Esophagus muscularis mucosa (tissue), 4 donors: ENCODE data around the gene DNTTIP2. TPM values are rescaled to one million over a fixed set of nuclear protein-coding genes. Genes with fewer than 3 reads are reported as not detected.

ENCODE experiments used
- DNase-seq: peaks from one replicate; pipeline ENCODE4 v3.0.0-alpha.2; 2017; ENCODE audit errors: extremely low spot score
- H3K27ac ChIP-seq, 4 donors: fragments of 200-600 bp; sonication (generic); replicated peaks in 1 of 4; 1 replicate in 3 of 4; 2 replicates in 1 of 4; pipeline ENCODE4 v1.5.1; 2016 to 2019; ENCODE audit warnings: mild to moderate bottlenecking in 1 of 4
- H3K27me3 ChIP-seq, 4 donors: fragments of 200-600 bp; sonication (generic); one replicate each; pipeline versions ENCODE4 v1.5.1 to v1.6.0; 2016 to 2019
- H3K36me3 ChIP-seq, 4 donors: fragments of 200-600 bp; sonication (generic); one replicate each; pipeline ENCODE4 v1.5.1; 2016 to 2019
- H3K4me1 ChIP-seq, 4 donors: fragments of 200-600 bp; sonication (generic); one replicate each; pipeline ENCODE4 v1.5.1; 2016 to 2019
- H3K4me3 ChIP-seq, 4 donors: fragments of 200-600 bp; sonication (generic); 1 replicate in 2 of 4; 2 replicates in 2 of 4; pipeline ENCODE4 v1.5.1; 2016 to 2019; ENCODE audit warnings: mild to moderate bottlenecking in 4 of 4, moderate library complexity in 1 of 4
- H3K9me3 ChIP-seq, 4 donors: fragments of 200-600 bp; sonication (generic); 1 replicate in 3 of 4; 2 replicates in 1 of 4; pipeline ENCODE4 v1.5.1; 2016 to 2019
- EP300 ChIP-seq: sonication (generic); formaldehyde crosslinking; IDR thresholded peaks from one replicate; pipeline ENCODE4 v1.6.1; 2017; ENCODE audit warnings: antibody characterized with exemption
- POLR2A ChIP-seq: fragments of 450-650 bp; IDR thresholded peaks from one replicate; pipeline ENCODE4 v1.6.1; 2017; ENCODE audit warnings: antibody characterized with exemption, moderate library complexity, mild to moderate bottlenecking, low read depth
- POLR2AphosphoS5 ChIP-seq, 2 donors: sonication (generic); formaldehyde crosslinking; IDR thresholded peaks; one replicate each; pipeline ENCODE4 v1.6.1; 2017; ENCODE audit warnings: antibody characterized with exemption in 2 of 2
- WGBS: methylation state at CpG from one replicate; pipeline ENCODE4 v1.1.5; 2018; 5-methylcytosine and 5-hydroxymethylcytosine counted together
- intact Hi-C: fragments of 100-400 bp; cut with DNase I; formaldehyde crosslinking; loops from one replicate; pipeline ENCODE4 v1.15.1; 2023
- total RNA-seq, 4 donors: library from RNA; depleted of rRNA; stranded (reverse); fragments of >200 nt; gene quantifications; one replicate each; pipeline versions ENCODE4 v1.1.0 to v1.2.1, GENCODE V29; 2016
- TF ChIP-seq, protein P1 (sequence below), 3 experiments: fragments of 200-600 bp in 2 of 3; fragments of 450-650 bp in 1 of 3; sonication (generic) in 2 of 3; IDR thresholded peaks; one replicate each; pipeline ENCODE4 v1.5.1; 2017 to 2019; ENCODE audit warnings: antibody characterized with exemption in 3 of 3, mild to moderate bottlenecking in 2 of 3, moderate library complexity in 1 of 3

The DNTTIP2 gene
- total RNA-seq, 4 donors from 2014 or later = 23.3 to 43.4 (median 31.4) TPM

DNA sequence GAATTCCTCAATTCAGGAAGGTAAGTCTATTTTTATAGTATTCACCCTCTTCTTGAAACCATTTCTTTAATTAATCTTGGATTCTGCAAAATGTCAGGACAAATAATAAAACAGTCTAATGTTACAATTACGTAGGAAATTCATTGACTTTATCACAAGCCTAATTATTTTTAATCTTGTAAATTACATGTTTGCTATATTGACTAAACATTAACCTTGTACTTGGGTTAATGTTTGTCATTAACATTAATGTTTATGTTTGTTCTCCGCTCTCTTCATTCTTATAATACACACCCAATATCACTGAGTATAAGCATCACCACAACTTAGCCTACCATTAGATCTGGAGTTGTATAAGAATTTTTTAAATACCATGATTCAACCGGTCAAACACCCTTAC lies 27.5 kb upstream of the DNTTIP2 start:
- no peak for DNase-seq
- H3K4me3 ChIP-seq = no peak overlapping the region
- WGBS = 93% methylated on average over 3 of the region's 3 CpGs
- H3K9me3 ChIP-seq = peaks cover 0 to 7% (median 0%) of the 10 kb centered on the region in 4 donors
- intact Hi-C loops = no loop called here
- TF ChIP-seq POLR2A (no peak), POLR2AphosphoS5 (IDR thresholded peaks at IDR 0.05) (no peak), EP300 (no peak)
- TF ChIP-seq, protein P1, sequence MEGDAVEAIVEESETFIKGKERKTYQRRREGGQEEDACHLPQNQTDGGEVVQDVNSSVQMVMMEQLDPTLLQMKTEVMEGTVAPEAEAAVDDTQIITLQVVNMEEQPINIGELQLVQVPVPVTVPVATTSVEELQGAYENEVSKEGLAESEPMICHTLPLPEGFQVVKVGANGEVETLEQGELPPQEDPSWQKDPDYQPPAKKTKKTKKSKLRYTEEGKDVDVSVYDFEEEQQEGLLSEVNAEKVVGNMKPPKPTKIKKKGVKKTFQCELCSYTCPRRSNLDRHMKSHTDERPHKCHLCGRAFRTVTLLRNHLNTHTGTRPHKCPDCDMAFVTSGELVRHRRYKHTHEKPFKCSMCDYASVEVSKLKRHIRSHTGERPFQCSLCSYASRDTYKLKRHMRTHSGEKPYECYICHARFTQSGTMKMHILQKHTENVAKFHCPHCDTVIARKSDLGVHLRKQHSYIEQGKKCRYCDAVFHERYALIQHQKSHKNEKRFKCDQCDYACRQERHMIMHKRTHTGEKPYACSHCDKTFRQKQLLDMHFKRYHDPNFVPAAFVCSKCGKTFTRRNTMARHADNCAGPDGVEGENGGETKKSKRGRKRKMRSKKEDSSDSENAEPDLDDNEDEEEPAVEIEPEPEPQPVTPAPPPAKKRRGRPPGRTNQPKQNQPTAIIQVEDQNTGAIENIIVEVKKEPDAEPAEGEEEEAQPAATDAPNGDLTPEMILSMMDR (IDR thresholded peaks at IDR 0.05) = no peak
- no peak overlapping the region for H3K27ac ChIP-seq
- H3K36me3 ChIP-seq = peaks cover 0 to under 1% (median 0%) of the 10 kb centered on the region in 4 donors
- H3K4me1 ChIP-seq = peaks cover 13 to 29% (median 23%) of the 10 kb centered on the region in 4 donors
- H3K27me3 ChIP-seq = no peaks in the 10 kb centered on the region

DNA sequence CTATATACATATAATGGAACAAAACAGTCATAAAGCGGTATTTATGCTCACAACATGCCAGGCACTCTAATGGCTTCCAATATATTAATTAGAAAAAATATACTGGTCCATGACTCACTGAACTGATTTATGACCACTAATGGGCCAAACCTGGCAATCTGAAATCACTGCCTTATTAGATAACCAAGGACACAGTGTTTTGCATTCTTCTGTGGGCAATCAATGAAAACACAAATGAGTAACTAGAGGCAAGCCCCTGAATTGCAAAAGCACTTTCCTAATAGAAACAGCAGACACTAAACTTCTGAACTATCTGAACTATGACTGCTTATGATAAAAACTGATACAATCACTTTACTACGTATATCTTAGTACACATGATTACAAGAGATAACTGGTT lies 26.7 kb upstream of the DNTTIP2 start:
- TF ChIP-seq, protein P1 (IDR thresholded peaks at IDR 0.05) = no peak
- TF ChIP-seq EP300 (no peak), POLR2A (no peak), POLR2AphosphoS5 (IDR thresholded peaks at IDR 0.05) (no peak)
- H3K27me3 ChIP-seq = no peaks in the 10 kb centered on the region
- WGBS = 93% methylated on average over 2 of the region's 2 CpGs
- peaks cover 13 to 29% (median 23%) of the 10 kb centered on the region in 4 donors for H3K4me1 ChIP-seq
- H3K27ac ChIP-seq = no peak overlapping the region
- no peak overlapping the region for H3K4me3 ChIP-seq
- intact Hi-C loops = no loop called here
- H3K36me3 ChIP-seq = peaks cover 0 to 8% (median 3%) of the 10 kb centered on the region in 4 donors
- peaks cover 0 to 2% (median 0%) of the 10 kb centered on the region in 4 donors for H3K9me3 ChIP-seq
- no peak for DNase-seq

DNA sequence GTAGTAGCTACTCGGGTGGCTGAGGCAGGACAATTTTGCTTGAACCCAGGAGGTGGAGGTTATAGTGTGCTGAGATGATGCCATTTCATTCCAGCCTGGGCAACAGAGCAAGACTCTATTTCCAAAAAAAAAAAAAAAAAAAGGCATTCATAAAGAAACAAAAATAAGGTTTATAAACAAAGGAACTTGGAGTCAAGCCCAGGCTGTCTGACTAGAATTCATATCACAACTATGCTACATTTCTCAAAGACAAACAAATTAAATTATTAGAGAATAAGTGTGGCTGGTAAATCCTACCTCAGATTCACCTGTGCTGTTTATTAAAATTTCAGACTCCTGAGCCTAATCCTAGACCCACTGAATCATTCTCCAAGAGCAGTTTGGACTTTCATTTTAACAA lies 26.0 kb upstream of the DNTTIP2 start:
- WGBS = 81% methylated on average over 1 of the region's 1 CpG
- intact Hi-C loops = no loop called here

DNA sequence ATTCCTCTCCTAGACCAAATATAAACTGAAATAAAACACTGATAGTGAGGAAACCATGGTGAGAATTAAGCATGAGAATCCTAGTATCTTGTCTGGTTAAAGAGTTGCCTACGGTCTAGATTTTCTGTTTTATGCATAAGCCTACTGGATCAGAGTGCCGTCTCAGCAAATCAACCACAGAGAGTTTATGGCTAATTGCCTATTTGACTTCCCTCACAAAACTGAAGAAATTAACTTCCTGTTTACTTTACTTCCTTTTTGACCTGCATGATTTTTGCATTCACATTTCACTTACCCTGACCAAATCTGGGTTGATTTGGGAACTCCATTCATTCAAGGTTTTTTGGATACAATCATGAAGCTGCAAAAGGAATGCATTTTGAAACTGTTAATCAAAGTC lies 25.2 kb upstream of the DNTTIP2 start:
- WGBS = 67% methylated on average over 2 of the region's 2 CpGs
- H3K4me3 ChIP-seq = no peak overlapping the region
- no peaks in the 10 kb centered on the region for H3K9me3 ChIP-seq
- H3K4me1 ChIP-seq = peaks cover 13 to 28% (median 21%) of the 10 kb centered on the region in 4 donors
- TF ChIP-seq POLR2A (no peak), EP300 (no peak), POLR2AphosphoS5 (IDR thresholded peaks at IDR 0.05) (no peak)
- TF ChIP-seq, protein P1 (IDR thresholded peaks at IDR 0.05) = no peak
- no peak overlapping the region for H3K27ac ChIP-seq
- H3K36me3 ChIP-seq = peaks cover 0 to 19% (median 9%) of the 10 kb centered on the region in 4 donors
- DNase-seq = no peak
- intact Hi-C loops = no loop called here
- no peaks in the 10 kb centered on the region for H3K27me3 ChIP-seq

More for the DNA sequence above, 26.0 kb upstream of the DNTTIP2 start:
- DNase-seq = no peak
- no peak overlapping the region for H3K27ac ChIP-seq
- TF ChIP-seq POLR2AphosphoS5 (IDR thresholded peaks at IDR 0.05) (no peak), EP300 (no peak), POLR2A (no peak)
- TF ChIP-seq, protein P1 (IDR thresholded peaks at IDR 0.05) = no peak
- no peak overlapping the region for H3K4me3 ChIP-seq
- H3K27me3 ChIP-seq = no peaks in the 10 kb centered on the region
- H3K9me3 ChIP-seq = no peaks in the 10 kb centered on the region
- H3K4me1 ChIP-seq = peaks cover 13 to 29% (median 23%) of the 10 kb centered on the region in 4 donors
- peaks cover 0 to 15% (median 7%) of the 10 kb centered on the region in 4 donors for H3K36me3 ChIP-seq
